ENCODE data around the gene ZMYM4. TPM values are rescaled to one million over a fixed set of nuclear protein-coding genes. Genes with fewer than 3 reads are reported as not detected.

Gene ZMYM4
- polyA plus RNA-seq, 3 donors: 73.6 to 77.6 (median 76.9) TPM

DNA sequence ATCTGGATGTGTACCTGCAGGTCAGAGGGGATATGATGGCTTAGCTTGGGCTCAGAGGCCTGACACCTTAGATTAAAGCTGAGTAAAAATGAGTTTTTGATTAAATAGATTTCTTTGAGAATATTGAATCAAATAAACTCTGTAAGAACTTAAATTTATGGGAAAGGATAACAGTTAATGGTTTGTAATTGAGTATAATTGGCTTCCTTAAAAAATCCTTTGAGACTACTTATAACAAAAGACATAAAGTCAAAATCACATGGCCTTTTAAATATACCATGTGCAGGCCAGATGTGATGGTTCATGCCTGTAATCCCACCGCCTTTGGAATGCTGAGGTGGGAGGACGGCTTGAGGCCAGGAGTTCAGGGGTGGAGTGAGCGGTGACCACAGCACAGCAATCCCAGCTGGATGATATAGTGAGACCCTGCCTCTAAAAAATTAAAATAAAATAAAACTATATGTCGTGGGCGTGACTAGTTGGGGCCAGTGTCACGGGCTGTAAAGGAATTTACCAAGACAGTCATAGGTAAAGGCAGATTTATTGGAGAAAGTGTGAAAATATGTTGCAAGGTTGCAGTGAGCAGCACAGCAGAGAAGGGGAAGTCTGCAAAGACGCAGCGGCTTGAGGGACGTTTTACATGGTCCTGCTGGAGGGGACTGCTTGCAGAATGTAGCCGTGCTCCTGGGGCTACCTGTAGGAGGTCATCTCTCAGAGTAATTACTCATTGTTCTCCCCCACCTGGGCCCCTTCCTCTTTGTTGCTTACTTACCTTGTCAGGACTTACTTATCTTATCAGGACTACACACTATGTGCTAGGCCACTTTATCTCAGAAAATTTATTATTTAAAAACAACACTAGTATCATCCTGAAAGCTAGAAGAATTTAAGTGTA lies 122.3 kb downstream of the ZMYM4 start:
- no peak for DNase-seq (ENCODE audit: low read depth in 3 of 3, low spot score in 2 of 3)

DNA sequence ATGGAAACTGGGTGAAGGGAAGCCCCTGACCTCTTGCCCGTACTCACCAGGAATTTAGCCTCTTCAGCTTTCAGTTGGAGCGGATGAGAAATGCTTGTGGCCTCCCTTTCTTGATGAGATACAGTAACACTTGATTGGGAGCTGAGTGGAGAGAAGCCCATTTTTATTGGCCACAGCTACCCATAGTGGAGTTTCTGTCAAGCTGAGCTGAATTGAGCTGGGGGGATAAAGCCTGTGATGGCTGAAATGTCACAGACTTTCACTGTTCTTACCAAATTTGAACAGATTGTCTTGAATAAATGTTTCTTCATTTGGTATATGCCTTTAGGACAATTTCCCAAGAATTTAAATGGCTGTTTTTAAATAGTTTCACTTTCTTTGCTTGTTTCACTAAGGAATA lies 125.9 kb downstream of the ZMYM4 start:
- no peak for DNase-seq (ENCODE audit: low read depth in 3 of 3, low spot score in 2 of 3)

GRCh38 chr1:35398739-35399138 lies 130.2 kb downstream of the ZMYM4 start:
- DNase-seq (ENCODE audit: low read depth in 3 of 3, low spot score in 2 of 3): no peak

DNA sequence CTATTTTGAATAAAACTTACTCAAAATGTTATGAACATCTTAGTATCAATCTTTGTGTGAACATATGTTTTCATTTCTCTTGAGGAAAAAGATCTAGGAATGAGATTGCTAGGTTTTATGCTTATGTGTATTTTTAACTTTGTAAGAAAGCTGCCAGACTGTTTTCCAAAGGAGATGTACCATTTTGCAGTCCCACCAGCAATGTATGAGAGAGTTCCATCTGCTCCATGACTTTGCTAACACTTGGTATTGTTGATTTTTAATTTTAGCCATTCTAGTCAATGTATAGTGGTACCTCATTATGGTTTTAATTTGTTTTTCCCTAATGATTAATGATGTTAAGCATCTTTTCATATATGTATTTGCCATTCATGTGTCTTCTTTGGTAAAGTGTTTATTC lies 132.5 kb downstream of the ZMYM4 start:
- DNase-seq (ENCODE audit: low read depth in 3 of 3, low spot score in 2 of 3): no peak

GRCh38 chr1:35406103-35406502 lies 137.6 kb downstream of the ZMYM4 start:
- no peak for DNase-seq (ENCODE audit: low read depth in 3 of 3, low spot score in 2 of 3)

- DNase-seq (ENCODE audit: low read depth in 3 of 3, low spot score in 2 of 3): no peak
Observed at GRCh38 chr1:35407743-35408142, 139.2 kb downstream of the ZMYM4 start.

DNA sequence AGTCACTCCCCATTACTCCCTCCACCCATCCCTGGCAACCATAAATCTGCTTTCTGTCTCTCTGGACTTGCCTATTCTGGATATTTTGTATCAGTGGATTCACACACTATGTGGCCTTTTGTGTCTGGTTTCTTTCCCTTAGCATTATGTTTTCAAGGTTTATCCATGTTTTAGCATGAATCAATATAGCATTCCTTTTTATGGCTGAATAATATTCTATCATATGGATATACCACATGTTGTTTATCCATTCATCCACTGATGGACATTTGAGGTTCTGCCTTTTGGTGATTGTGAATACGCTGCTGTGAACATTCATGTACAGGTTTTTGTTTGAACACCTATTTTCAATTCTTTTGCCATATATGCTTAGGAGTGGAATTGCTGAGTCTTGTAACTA lies 140.4 kb downstream of the ZMYM4 start:
- DNase-seq (ENCODE audit: low read depth in 3 of 3, low spot score in 2 of 3): no peak

DNA sequence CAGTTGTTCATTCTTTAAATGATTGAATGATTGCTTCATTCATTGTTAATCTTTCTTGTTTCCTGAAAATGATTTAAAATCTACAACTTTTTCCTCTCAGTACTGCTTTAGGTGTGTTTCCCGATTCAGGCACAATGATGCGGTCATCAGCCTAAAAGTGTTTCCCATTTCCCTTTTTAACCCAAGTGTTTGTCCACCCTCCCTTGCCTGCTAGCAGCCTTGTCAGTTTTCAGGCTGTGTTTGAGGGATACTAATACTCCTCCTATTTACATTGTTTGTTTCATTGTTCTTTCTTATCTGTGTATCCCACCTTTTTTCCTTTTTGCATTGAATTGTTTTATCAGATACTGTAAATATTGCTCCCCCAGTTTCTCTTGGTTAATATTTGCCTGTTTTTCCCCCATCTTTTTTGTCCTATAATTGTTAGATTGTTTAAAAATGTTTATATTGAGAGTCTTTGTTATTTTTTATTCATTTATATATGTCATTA lies 157.6 kb downstream of the ZMYM4 start:
- no peak for DNase-seq (ENCODE audit: low read depth in 3 of 3, low spot score in 2 of 3)

DNA sequence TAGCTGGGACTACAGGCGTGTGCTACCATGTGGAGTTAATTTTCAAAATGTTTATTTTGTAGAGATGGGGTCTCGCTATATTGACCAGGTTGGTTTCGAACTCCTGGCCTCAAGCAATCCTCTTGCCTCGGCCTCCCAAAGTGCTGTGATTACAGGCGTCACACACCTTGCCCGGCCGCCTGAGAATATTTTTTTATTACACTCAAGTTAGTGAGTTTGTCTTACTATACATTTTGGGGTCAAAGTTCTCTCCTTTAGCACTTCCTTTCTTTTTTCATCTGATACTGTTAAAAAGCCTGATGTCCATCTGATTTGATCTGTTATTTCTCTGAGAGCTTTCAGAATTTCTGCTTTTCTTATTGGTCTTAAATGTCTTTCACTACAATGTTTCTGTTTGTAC lies 159.9 kb downstream of the ZMYM4 start:
- no peak for DNase-seq (ENCODE audit: low read depth in 3 of 3, low spot score in 2 of 3)

- DNase-seq (ENCODE audit: low read depth in 3 of 3, low spot score in 2 of 3): no peak
Observed at GRCh38 chr1:35430762-35431161, 162.3 kb downstream of the ZMYM4 start.

DNA sequence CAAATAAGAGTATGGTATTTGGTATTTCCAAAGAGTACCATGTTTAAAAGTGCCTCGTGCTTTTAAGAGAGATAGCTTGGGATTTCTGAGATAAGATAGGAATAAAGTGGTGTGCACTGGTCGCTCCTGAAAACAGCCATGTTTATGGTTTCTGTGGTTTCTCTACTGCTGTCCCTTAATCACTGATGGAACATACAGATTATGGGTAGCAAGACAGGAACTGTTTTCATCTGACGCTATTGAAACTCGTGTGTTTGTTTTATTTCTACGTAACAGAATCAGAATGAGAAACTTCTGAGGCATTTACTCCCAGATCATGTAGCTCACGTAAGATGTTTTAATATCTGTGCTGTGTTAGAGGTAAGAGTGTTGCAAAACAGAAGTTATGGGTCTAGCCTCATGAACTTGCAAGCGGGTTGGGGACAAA lies 162.7 kb downstream of the ZMYM4 start:
- DNase-seq (ENCODE audit: low read depth in 3 of 3, low spot score in 2 of 3): no peak

DNA sequence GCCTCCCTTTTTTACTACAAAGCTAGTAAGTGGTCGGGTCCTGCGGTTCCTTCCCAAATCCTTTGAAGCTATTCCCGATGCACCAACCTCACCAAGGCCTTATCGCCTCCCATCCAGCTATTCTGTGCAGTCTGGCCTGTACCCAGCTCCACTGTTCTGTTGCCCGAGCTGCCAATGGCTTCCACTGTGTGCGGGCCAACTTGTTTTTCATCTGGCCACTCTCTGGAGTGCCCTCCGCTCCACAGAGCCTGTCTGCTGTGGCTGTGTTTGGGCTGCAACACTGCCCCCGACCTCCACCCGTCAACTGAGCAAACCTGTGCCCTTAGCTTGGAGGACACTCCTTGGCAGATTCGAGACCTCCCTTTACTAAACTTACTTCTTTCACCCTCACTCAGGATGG lies 163.7 kb downstream of the ZMYM4 start:
- no peak for DNase-seq (ENCODE audit: low read depth in 3 of 3, low spot score in 2 of 3)

DNA sequence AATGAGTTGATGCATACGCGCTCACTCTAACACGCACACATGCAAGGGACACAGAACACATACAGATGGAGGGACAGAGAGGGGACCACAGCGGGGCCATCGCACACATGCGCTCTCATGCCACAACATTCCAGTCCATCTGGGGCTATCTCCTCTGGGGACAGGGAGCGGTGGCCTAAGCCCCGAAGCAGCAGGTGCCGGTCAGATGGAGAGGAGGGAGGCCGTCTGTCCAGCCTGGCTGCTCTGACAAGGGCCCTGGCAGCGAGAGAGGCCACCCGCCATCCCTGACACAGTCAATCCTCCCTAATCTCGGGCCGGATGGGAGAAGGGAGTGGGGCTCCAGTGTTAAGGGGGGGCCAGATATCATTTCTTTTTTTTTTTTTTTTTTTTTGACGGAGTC lies 165.2 kb downstream of the ZMYM4 start:
- DNase-seq (ENCODE audit: low read depth in 3 of 3, low spot score in 2 of 3): no peak

DNA sequence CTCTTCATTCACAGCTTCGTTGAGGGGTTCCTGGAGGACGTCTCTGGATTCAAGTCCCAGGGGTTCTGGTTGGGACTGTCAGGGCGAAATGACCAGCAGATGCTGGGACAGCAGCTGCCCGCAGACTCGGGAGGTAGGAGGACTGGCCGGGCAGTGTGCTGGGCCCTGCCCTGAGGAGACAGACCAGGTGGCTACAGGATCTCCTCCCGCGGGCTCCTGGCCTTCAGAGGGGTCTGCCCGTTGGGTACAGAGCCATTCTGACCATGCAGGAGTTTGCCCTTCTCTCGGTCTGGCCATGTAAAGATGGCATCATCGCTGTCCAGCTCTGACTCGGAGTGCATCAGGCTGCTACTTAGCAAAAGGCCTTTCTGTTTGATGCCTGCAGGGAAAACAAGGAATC lies 166.2 kb downstream of the ZMYM4 start:
- DNase-seq (ENCODE audit: low read depth in 3 of 3, low spot score in 2 of 3): no peak

GRCh38 chr1:35436078-35436477 lies 167.6 kb downstream of the ZMYM4 start:
- DNase-seq (ENCODE audit: low read depth in 3 of 3, low spot score in 2 of 3): no peak

DNA sequence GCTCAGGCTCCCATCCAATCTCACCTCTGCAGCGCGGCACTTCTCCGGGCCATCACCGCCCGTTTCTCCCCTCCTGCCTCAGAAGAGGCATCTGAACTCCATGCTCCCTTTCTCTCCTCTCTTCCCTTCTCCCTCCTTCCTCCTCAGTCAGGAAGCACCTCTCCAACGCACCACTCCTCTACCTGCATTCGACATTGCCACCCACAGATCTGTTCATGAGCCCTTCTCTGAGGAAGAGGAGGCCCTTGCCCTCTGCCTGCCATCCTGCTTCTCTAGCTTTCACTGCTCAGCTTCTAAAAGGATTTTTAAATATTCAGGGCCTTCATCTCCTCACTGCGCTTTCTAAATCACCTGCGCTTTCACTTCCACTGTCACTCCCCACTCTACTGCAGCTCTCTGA lies 168.7 kb downstream of the ZMYM4 start:
- DNase-seq (ENCODE audit: low read depth in 3 of 3, low spot score in 2 of 3): no peak

DNA sequence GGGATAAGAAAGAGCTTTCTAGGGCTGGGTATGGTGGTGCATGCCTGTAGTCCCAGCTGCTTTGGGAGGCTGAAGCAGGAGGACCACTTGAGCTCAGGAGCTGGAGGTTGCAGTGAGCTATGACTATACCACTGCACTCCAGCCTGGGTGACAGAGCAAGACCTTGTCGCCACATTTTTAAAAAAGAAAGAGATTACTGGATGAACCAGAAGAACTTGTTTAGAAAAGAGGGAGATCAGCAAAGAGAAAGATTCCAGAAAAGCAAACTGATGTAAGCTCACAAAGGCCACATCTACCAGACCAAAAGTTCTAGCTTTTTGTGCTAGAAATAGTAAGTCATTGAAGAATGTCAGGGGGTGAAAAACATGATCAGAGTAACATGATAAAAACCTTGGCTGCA lies 171.1 kb downstream of the ZMYM4 start:
- no peak for DNase-seq (ENCODE audit: low read depth in 3 of 3, low spot score in 2 of 3)

GRCh38 chr1:35441926-35442579 lies 173.5 kb downstream of the ZMYM4 start:
- no peak for DNase-seq (ENCODE audit: low read depth in 3 of 3, low spot score in 2 of 3)

GRCh38 chr1:35442734-35443133 lies 174.2 kb downstream of the ZMYM4 start:
- no peak for DNase-seq (ENCODE audit: low read depth in 3 of 3, low spot score in 2 of 3)

DNA sequence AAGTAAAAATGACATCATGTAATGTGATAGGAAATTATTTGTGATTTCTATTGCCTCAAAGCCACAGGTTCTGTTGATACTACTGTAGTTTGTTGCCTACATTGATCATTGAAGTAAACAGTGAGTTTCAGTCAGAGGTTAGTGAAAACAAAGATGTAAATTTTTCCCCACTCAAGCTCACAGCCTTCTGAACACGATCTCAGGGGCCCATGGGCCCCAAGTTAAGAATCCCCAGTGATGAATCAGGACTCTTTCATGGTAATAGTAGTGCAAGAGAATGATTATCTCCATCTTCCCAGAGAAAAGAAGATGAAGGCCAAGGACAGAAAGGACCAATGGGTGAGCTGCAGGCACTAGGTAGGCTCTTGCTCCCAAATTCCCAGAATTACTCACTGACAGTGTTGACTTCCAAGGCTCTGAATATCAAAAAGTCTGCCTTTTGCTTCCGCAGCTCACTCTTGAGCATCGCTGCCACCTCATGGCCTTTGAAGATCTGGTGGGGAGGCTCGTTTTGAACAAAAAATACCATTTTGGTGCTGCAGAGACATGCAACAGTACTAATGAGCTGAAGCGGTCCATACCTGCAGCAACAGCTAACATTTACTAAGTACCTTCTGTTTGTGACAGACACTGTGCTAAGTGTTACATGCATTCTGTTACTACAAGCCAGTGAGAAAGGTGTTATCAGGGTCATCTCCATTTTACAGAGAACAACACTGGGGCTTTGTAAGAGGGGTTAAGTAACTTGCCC lies 175.4 kb downstream of the ZMYM4 start:
- DNase-seq (ENCODE audit: low read depth in 3 of 3, low spot score in 2 of 3): no peak

DNA sequence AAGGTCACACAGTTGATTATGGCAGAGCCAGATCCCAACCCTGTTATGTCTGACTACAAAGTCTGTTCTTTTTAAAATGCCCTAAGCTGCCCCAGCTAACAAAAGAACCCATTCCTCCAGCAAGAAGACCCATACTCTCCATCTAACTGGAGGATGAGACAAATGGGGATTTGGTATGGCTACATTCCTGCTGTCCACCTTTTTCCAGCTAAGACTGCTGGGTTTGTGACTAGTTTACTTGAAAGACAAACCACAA lies 175.9 kb downstream of the ZMYM4 start:
- no peak for DNase-seq (ENCODE audit: low read depth in 3 of 3, low spot score in 2 of 3)

DNA sequence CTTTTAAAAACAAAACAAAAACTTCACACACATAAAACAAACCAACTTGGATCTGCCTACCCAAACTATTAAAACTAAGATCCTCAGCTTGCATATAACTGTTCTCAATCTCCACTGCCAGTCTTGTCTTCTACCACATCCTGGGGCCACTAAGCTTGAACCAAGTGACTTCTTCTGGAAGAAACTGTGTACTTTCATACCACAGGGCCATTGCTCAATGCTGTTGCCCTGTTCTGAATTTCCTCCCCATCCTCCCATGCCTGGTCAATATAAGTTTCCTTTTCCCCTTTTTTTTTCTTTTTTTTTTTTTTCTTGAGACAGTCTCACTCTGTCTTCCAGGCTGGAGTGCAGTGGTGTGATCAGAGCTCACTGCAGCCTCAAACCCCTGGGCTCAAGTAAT lies 178.8 kb downstream of the ZMYM4 start:
- DNase-seq (ENCODE audit: low read depth in 3 of 3, low spot score in 2 of 3): no peak

All from right renal cortex interstitium (tissue), 3 donors.